RCC 7860 (cell line): ENCODE results near the gene ZMPSTE24.

Experiments used
- DNase-seq: peaks from one replicate; pipeline ENCODE4 v3.0.0-alpha.2; 2015; ENCODE audit warnings: low spot score
- FAIRE-seq: peaks from 2 replicates; lab custom pipeline; 2012; peaks lifted over from hg19 to GRCh38; lab: Jason Lieb, UNC

ZMPSTE24 gene

GRCh38 chr1:40257313-40257687 is 736 bp upstream of the ZMPSTE24 start:
- DNase-seq (no peak), FAIRE-seq (no peak)

- FAIRE-seq (no peak), DNase-seq (no peak)
Measured at GRCh38 chr1:40258445-40258769, 371 bp downstream of the ZMPSTE24 start.

- no peak for FAIRE-seq
Measured at GRCh38 chr1:40264354-40264781, 6.3 kb downstream of the ZMPSTE24 start.

GRCh38 chr1:40265298-40265697 is 7.3 kb downstream of the ZMPSTE24 start:
- FAIRE-seq (no peak), DNase-seq (no peak)

More at GRCh38 chr1:40264354-40264781, 6.3 kb downstream of the ZMPSTE24 start:
- DNase-seq, result no peak

GRCh38 chr1:40265919-40266318 is 7.9 kb downstream of the ZMPSTE24 start:
- FAIRE-seq (no peak), DNase-seq (no peak)

GRCh38 chr1:40266786-40267535 is 8.9 kb downstream of the ZMPSTE24 start:
- DNase-seq (no peak), FAIRE-seq (peak; percentile 5)

GRCh38 chr1:40267767-40268187 is 9.7 kb downstream of the ZMPSTE24 start:
- FAIRE-seq (peak; percentile 87), DNase-seq (peak; percentile 65)

GRCh38 chr1:40268211-40268610 is 10.2 kb downstream of the ZMPSTE24 start:
- FAIRE-seq, result no peak
- no peak for DNase-seq

- DNase-seq (peak; percentile 34), FAIRE-seq (peak; percentile 71)
Measured at GRCh38 chr1:40270152-40270834, 12.3 kb downstream of the ZMPSTE24 start.

GRCh38 chr1:40272653-40273213 is 14.7 kb downstream of the ZMPSTE24 start:
- DNase-seq, result no peak
- FAIRE-seq, result no peak

GRCh38 chr1:40273547-40274166 is 15.6 kb downstream of the ZMPSTE24 start:
- FAIRE-seq (peak; percentile 72), DNase-seq (no peak)

GRCh38 chr1:40274331-40274730 is 16.3 kb downstream of the ZMPSTE24 start:
- DNase-seq (no peak), FAIRE-seq (no peak)

- FAIRE-seq, result no peak
- no peak for DNase-seq
Measured at GRCh38 chr1:40276122-40276521, 18.1 kb downstream of the ZMPSTE24 start.

GRCh38 chr1:40281853-40282252 is 23.8 kb downstream of the ZMPSTE24 start:
- DNase-seq, result no peak

GRCh38 chr1:40291293-40291692 is 33.3 kb downstream of the ZMPSTE24 start:
- FAIRE-seq (no peak), DNase-seq (no peak)

More at GRCh38 chr1:40281853-40282252, 23.8 kb downstream of the ZMPSTE24 start:
- no peak for FAIRE-seq

- DNase-seq, result peak; percentile 33
- FAIRE-seq, result no peak
Measured at GRCh38 chr1:40299366-40300248, 41.6 kb downstream of the ZMPSTE24 start.

- FAIRE-seq (no peak), DNase-seq (no peak)
Measured at GRCh38 chr1:40300249-40300567, 42.2 kb downstream of the ZMPSTE24 start.

- DNase-seq (no peak), FAIRE-seq (no peak)
Measured at GRCh38 chr1:40300651-40301050, 42.6 kb downstream of the ZMPSTE24 start.

- DNase-seq (no peak), FAIRE-seq (no peak)
Measured at GRCh38 chr1:40301066-40301465, 43.0 kb downstream of the ZMPSTE24 start.

- FAIRE-seq (no peak), DNase-seq (no peak)
Measured at GRCh38 chr1:40301541-40302299, 43.7 kb downstream of the ZMPSTE24 start.
